Iris pigment epithelial cell (primary cell): ENCODE measurements around the gene SCAPER.

ENCODE experiments used
- DNase-seq: peaks from one replicate; pipeline ENCODE4 v3.0.0-alpha.2; 2011; ENCODE audit warnings: low read depth

Gene SCAPER, protein sequence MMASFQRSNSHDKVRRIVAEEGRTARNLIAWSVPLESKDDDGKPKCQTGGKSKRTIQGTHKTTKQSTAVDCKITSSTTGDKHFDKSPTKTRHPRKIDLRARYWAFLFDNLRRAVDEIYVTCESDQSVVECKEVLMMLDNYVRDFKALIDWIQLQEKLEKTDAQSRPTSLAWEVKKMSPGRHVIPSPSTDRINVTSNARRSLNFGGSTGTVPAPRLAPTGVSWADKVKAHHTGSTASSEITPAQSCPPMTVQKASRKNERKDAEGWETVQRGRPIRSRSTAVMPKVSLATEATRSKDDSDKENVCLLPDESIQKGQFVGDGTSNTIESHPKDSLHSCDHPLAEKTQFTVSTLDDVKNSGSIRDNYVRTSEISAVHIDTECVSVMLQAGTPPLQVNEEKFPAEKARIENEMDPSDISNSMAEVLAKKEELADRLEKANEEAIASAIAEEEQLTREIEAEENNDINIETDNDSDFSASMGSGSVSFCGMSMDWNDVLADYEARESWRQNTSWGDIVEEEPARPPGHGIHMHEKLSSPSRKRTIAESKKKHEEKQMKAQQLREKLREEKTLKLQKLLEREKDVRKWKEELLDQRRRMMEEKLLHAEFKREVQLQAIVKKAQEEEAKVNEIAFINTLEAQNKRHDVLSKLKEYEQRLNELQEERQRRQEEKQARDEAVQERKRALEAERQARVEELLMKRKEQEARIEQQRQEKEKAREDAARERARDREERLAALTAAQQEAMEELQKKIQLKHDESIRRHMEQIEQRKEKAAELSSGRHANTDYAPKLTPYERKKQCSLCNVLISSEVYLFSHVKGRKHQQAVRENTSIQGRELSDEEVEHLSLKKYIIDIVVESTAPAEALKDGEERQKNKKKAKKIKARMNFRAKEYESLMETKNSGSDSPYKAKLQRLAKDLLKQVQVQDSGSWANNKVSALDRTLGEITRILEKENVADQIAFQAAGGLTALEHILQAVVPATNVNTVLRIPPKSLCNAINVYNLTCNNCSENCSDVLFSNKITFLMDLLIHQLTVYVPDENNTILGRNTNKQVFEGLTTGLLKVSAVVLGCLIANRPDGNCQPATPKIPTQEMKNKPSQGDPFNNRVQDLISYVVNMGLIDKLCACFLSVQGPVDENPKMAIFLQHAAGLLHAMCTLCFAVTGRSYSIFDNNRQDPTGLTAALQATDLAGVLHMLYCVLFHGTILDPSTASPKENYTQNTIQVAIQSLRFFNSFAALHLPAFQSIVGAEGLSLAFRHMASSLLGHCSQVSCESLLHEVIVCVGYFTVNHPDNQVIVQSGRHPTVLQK (N-terminal part only)

DNA sequence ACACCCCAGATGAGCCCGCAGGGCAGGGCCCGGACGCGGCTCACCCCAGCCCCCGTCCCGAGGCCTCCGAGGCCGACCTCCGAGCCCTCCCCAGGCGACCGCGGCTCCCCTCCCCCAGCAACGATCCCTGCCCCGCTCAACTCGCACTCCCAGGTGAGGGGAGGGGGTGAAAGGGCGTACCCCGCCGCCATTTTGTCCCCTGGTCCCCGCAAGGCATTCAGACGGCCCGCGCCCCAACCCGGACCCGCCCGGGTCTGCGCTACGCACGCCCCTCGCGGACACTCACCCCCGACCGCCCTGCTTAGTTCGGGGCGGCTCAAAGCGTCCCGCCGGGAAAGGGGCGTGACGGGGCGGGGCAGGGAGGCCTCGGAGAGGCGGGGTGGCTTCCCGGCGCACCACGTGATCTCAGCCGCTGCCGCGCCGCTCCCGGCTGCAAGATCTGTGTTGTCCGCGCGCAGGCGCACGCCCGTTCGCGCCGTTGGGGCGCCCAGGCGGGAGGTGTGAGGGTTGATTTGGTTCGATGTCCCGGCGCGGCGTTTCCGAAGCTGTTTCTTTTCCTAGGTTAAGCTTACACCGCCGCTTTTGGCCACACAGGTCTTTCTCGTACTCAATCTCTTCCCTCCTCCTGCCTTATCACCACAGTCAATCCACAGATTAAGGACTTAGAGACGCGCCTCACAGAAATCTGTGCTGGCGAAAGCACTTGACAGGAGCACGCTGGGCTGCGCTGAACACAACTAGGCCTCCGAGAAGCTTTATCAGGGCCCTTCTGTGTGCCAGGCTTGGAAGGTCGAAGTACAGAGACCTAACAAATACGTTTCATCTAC is at the start of gene SCAPER:
TSS of gene SCAPER (minus strand) at position 328 of the 827 bp plus-strand sequence. CDS start 21,523 bp downstream, outside the sequence.
- peak; percentile 89 for DNase-seq

GRCh38 chr15:76954744-76955143 is 49.6 kb upstream of the SCAPER start:
- no peak for DNase-seq

- DNase-seq = no peak
Observed at GRCh38 chr15:76953913-76954312, 48.8 kb upstream of the SCAPER start.

- no peak for DNase-seq
Observed at GRCh38 chr15:76951220-76951619, 46.1 kb upstream of the SCAPER start.

- no peak for DNase-seq
Observed at GRCh38 chr15:76947454-76947853, 42.3 kb upstream of the SCAPER start.

DNA sequence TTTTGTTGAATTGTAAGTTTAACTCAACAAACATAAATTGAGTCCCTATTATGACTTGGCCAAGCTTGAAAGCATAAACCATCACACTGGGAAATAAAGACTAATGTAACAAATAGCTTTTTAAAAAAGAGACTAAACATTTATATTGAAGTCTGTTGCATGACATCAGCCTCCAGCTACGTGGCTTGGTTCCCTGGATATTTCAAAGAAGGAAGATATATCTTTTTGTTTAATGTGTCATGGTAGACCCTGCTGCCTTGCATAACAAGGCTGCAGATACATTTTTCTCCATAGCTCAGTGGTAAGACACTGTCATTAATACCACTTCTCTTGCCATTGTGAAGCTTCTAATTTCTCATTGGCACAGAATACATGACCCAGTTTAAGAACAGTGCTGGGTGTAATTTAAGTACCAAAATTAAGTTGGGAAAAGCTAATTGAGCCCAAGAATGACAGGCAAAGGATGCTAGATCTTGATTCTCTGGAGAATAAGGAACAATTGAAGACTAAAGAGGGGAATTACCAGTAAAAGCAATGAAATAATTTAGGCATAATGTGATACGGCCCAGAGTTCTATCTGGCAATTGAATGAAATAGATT is 40.5 kb upstream of the SCAPER start:
- DNase-seq = peak; percentile 57

- no peak for DNase-seq
Observed at GRCh38 chr15:76942331-76942730, 37.2 kb upstream of the SCAPER start.

DNA sequence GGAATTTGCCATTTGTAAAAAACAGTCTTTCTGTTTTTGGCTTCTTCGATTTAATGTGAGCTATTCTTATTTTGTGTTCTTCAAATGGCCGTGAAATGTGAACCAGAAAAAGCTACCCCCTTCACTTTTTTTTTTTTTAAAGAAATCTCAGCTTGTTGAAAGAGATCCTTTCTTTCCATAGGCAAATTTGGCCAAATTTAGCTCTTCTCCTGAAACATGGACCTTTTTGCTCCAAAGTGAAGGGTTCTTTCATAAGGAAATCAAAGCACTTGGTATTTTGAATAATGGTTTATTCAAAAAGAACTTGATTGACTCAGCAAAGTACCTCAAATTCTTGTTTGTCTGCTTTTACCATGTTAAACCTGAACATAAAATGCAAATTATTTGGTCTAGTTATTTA is 36.5 kb upstream of the SCAPER start:
- no peak for DNase-seq

- peak; percentile 55 for DNase-seq
Observed at GRCh38 chr15:76939715-76940114, 34.6 kb upstream of the SCAPER start.

- no peak for DNase-seq
Observed at GRCh38 chr15:76938752-76939151, 33.6 kb upstream of the SCAPER start.

DNA sequence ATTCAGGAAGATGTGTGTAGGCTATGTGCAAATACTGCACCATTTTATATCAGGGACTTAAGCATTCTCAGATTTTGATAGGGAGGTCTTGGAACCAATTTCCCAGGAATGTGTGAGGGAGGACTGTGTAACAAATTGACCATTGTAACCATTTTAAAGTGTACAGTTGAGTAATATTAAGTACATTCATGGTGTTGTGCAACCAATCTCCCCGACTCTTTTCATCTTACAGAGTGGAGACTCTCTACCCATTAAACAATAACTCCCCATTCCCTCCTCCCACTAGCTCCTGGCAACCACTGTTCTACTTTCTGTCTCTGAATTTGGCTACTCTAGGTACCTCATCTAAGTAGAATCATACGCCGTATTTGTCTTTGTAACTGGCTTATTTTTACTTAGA is 31.5 kb upstream of the SCAPER start:
- DNase-seq = peak; percentile 43

DNA sequence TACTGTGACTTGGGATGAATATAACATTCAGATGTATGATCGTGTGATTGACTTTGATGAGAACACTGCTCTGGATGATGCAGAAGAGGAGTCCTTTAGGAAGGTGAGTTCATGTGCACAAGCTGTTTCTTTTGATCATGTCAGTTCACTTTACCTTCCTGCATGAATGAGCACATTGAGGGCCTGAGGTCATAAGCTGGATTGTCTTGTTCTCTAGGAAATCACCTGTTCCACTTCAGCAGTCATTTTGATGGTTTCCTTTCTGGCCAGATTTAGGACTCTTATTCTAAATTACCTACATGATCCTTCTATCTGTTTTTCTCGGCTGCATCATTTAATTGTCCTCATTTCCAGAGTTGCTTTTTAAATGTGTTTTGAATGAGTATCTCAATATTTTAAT is 30.5 kb upstream of the SCAPER start:
- no peak for DNase-seq

DNA sequence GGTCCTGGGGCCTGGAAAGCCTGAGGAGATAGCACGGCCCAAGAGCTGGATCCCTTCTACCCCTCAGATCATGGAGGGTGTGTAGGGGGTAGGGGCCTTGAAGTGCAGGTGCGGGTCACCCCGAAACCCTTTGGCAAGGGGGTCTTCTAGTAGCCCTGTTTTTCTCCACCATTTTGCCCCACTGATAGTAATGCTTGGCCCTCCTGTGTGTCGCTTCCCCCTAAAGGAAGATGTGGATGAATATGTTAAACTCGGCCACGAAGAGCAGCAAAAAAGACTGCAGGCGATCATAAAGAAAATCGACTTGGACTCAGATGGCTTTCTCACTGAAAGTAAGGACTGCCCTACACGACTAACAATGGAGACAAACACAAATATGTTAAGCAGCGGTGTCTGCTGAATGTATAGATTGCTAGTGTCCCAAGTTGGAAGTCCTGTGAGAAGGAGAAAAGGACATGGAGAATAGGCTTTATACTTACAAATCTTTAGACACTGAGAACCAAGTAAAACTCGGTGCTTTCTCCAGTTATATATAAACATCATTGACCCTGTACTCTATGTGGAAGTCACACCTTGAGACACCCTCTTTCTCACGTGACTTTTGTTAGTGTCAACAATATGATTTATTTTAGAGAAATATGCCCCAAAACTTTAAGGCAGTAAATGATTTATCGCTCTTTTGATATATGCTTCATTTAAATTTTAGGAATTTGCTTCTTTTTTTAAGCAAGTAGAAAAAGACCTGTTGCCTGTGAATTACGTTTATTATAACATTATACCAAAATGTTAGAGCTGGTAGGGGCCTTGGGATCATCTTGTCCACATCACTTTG is 27.2 kb upstream of the SCAPER start:
- DNase-seq = peak; percentile 8

DNA sequence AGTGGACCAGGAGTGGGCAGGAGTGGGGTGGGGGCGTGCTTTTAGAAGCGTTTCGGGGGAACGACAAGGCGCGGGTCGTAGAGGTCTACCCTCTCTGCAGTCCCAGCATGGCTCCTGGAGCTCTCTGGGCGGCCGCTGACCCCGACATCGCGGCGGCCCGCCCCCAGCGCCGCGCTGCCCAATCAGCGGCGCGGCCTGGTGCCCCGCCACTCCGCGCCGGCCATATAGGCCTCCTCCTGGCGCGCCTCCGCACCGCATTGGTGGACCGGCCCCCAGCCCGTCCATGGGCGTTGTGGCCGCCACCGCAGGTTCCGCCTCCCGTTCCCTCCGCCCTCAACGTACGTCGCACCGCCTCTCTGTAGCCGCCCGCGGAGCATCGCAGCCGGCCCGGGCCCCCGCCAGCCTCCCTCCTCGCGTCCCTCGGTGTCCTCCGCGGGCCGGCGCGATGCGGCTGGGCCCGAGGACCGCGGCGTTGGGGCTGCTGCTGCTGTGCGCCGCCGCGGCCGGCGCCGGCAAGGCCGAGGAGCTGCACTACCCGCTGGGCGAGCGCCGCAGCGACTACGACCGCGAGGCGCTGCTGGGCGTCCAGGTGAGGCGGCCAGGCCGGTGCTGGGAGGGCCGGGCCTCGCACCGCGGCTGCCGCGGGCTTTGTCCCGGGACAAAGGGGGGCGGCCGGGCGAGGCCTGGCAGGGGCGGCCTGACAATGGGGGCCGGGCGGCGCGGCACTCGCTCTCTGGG is 26.4 kb upstream of the SCAPER start, which contains the start of gene RCN2:
TSS of gene RCN2 (plus strand) at position 353 of the 738 bp plus-strand sequence. CDS start at position 446, 93 bp downstream.
- DNase-seq = peak; percentile 95

DNA sequence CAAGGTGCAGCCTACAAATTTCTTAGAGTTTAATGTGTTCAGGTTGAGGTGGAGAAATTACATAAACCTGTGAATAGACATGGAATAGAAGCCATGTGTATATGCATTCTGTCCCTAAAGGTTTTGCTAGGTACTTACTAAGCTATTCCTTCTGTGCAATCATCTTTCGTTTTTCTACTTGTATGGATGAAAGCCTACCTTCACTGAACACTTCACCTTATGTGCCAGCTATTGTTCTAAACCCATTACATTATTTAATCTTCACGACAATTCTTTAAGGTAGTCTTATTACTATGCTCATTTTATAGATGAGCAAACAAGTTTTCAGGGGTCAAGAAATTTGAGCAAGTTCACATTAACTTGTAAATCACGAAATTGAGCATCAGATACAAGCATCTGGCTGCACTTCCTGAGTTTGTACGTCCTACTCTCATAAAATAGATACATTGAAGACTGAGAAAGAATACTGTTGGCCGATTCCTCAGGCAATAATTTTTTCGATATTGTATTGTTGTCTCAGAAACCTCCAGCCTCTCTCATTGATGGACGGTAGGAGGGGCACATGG is 25.8 kb upstream of the SCAPER start:
- no peak for DNase-seq

DNA sequence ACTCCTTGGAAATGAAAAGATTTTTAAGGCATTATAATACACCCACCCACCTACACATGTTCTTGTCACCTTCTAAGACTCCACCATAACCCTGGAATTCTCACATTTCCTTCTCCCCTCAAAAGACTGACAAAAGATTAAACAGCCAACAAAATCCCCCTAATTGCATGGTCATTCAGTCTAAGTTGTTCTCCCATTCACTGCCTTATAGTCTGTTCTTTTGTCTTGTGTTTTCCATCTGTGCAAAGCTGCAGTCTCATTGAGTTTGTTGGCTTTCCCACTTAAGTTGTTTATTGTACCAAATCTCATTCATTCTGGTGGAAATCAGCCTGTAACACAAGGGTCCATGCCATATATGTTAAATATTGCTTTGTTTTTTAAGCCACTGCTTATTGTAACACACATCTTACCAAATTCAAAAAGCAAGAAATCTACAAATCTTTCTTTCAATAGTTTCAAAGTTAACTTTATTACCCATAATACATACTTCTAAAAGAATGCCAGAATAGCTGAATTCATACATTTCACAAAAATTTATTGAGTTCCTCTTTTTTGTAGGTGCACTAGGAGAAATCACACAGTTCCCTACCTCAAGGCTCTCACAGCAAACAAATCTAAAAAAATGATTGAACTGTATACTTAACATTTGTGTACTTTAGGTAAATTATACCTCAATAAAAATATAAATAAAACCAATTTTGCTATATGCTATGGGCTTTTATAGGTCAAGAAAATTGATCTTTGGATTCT is 24.0 kb upstream of the SCAPER start:
- DNase-seq = no peak

- no peak for DNase-seq
Observed at GRCh38 chr15:76928201-76928600, 23.1 kb upstream of the SCAPER start.

- DNase-seq = no peak
Observed at GRCh38 chr15:76916369-76916768, 11.2 kb upstream of the SCAPER start.
